CMK (cell line): ENCODE results near the gene RTCB.

ENCODE experiments used
- DNase-seq: peaks from one replicate; pipeline ENCODE4 v3.0.0-alpha.2; 2010; ENCODE audit warnings: low read depth

The RTCB gene

DNA sequence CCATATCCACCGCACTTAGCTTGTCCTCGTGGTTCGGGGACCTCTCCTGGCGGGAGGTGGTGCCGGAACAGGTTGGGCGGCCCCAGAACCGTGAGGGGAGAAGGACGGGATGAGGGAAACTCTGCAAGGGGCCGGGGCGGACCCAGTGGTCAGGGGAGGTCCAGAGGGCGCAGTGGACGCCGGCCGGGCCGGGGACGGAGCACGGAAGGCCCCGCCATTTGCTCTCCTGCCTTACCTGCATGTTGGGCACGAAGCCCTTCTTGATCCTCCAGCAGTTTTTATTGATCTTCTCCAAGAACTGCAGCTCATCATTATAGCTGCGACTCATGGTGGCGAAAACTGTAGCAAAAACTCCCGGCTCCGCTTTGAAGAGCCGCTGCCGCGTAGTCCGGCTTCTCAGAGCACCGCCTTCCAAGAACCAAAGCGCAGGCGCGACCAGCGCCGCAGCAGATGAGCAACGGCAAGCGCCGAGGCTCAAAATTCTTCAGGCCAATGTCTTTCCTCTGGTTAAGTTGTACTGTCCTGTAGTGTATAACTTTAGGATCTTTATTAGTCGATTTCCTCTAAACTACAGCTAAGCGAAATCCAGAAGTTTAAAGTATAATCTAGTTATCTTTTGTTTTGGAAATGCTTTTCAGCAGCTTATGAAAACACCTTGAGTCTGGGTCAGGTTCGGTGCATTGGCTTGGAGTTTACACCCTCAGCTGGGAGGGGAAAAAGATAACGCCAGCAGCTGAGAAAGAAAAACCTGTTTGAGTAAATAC, at the start of gene RTCB:
Gene RTCB, minus strand, starts transcription at position 419 of the 764 bp plus-strand sequence. Its CDS starts 91 bp downstream, at position 328.
- peak; percentile 69 for DNase-seq

DNA sequence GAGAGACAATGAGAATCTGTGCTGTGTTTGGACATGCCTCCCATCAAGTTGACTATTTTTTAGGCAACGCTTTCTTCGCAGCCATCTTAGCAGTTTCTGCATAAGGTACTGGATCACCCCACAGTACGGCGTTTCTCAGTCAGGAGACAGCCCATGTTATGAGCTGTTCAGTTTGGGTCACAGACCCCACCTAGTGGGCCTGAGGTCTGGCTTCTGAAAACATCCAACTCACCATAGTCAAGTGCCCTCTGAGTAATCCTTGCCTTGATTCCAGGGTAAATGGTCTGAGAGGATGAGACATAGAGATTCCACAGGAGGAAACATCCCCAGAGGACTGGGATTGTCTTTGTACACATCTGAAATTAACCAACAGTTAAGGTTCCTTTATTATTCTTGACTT, 45.0 kb upstream of the RTCB start:
- no peak for DNase-seq

DNA sequence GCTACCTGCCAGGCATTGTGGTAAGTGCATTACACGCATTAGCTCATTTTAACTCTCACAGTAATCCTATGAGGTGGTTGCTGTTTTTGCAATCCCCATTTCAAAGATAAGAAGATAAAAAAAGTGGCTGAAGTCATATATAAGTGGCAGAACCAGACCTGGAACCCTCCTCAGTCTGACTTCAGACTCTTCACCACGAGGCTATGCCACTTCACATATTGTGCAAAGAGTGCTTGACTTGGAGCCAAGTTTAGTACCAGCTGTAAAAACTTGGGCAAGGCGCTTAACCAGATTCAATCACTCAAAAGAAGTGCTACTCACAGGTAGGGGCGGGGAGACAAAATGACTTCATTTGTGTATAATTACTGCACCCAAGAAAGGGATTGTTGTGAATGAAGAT, 36.9 kb upstream of the RTCB start:
- no peak for DNase-seq

DNA sequence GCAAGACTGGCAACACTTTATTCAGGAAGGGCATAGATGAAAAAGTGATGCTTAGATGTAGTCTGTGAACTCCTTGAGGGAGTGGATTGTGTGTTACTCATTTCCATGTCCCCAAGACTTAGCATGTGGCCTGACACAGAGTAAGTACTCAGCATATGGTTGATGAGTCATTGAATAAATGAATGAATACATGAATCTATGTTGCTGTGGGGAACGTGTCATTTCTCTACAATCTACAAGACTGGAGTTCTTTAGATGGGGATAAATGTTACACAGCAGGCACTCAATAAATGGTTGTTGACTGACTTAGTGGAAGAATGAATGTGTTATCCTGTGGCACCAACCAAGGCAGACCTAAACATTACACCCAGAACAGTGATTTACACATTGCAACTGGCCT, 34.3 kb upstream of the RTCB start:
- DNase-seq: no peak

DNA sequence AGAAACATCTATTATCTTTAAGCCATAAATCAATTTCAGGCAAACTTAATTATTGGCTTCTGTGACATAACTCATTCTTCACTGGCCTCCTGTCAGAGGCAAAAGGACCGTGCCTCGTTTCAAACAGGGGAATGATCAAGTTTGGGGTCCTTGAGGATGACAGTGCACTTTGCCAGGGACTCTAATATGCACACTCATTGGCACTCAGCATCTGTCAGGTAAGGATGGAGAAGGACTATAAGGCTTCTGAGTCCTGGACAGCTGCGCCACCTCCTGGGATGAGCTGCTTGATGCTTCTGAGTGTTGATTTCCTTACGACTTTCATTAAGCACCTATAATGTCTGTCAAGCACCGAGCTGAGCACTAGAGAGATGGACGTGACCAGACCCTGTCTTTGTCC, 32.0 kb upstream of the RTCB start:
- DNase-seq: no peak

DNA sequence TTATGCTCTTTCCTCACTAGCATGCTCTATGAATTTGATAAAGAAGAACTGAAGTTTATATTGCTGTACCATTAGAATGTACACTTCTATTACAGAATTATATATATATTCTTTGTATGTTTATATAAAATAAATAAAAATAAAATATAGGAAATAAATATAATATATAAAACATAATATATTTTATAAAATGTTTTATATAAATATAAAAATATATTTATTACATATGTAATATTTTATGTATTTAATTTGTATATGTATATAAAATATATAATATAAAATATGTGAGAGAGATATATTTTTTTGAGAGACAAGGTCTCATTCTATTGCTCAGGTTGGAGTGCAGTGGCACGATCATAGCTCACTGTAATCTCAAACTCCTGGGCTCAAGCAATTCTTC, 18.3 kb upstream of the RTCB start:
- DNase-seq: no peak

DNA sequence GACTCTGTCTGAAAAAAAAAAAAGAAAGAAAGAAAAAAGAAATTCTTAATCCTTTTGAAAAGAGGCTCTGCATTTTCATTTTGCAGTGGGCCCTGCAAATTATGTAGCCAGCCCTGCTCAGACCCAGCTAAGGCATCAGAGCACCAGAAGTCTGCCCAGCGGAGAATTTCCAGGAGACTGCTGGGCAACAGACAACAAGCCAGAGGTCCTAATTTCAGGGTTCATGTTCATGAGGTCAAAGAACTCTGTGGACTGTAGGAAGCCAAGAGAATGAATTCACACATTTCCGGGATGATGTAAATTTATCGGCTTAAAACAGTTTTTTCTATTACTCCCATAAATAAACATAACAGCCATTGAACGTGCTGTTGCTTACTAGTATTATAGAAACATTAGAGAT, 14.8 kb upstream of the RTCB start:
- no peak for DNase-seq

DNA sequence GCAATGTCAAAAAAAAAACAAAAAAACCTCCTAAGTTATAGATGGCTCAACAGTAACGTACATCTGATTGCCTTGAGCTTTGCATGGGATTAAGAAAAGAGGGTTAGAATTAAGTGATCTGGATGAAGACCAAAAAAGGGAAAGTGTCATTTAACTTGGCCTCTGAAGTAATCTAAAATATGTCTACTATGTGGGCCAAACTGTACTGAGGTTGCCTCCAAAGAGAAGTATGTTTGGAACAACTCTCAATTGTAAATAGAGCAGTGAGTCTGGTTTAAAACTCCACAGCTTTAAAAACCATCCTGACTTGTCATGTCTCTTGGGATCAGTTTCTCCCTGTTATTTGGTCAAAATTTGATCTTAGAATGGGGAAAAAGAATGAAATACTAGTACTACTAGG, 11.6 kb upstream of the RTCB start:
- no peak for DNase-seq

DNA sequence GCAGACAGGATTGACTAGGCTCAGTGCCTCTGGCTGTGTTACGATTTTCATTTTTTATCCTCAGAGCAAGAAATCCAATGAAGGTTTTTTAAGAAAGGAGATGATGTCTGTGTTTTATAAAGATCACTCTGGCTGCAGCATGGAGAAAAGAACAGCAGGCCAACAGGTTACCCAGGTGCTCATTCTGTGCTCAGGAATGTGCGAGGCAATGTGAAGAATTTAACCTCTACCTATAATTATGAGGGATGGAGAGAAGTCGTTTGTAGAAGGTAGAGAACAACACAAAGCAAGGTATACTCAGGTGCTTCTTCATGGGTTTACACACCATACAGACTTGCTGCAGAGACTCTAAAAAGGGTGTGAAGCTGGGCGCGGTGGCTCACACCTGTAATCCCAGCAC, 10.0 kb upstream of the RTCB start:
- DNase-seq: no peak

DNA sequence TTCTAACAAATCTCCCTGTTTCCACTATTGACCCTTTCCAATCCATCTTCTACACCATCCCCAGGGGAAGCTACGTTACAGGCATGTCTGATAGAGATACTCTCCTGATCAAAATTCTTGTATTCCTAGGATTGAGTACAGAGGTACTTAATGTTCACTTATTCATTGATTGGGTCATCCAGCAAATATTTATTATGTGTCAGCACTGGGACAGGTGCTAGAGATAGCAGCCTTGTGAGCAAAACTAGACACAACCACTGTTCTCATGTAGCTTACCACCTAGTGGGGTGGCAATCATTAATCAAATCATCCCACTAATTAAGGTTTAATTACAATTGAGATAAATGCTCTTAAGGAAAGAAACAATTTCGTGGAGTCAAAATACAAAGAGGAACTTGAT, 9.4 kb upstream of the RTCB start:
- no peak for DNase-seq

DNA sequence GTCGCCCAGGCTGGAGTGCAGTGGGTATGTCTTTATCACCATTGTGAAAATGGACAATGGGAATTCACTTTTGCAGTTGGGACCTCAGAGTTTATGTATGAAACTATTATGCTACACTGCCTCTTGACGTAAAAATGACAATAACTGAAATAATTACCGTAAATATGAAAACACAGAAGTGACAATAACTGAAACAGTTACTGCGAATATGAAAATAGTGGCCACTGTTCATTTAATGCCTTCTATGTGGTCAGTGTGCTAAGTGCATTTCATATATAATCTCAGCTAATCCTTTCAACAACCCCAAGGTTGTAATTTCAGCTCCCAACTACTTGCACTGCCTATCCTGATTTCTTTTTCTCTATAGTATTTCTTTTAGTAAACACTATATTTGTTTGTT, 5.9 kb upstream of the RTCB start:
- no peak for DNase-seq

DNA sequence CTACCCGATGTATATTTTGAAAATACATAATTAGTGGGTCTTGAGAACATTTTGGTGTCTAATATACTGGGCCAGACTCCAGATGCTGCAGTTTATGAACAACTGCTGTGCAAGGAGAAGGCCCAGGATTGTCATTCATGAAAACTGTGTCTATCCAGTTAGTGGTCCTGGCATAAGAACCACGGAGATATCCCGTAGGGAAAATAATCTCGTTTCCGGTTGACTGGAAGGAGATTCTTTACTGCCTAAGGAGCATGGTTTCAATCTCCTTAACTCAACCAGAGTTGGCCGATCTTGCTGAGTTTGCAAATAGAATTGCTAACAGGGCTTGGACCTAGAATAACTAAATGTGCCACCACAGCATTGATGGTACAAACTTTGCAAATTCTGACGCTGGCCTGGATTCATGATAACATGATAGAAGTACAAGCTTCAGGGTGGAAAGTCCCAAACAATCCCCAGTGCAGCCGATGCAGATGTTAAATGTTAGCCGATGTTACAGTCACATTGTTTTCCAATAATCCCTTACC, 4.6 kb upstream of the RTCB start:
- DNase-seq: no peak

DNA sequence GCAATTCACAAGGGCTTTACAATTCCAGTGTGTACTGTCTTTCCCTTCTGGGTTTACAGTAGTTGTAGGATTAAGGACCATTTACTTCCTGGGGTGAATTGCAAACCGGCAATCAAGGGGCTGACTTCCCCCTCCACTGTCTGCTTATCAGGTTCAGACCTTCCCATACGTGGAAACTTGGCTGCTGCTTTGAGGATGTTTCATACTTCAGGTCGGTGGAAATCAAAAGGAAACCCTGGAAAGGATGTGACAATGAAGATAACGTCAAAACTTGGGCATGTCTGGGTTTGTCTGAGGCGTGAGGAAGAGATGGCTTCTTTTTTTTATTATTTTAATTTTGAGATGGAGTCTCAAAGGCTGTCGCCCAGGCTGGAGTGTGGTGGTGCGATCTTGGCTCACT, 2.1 kb upstream of the RTCB start:
- DNase-seq: peak; percentile 37

DNA sequence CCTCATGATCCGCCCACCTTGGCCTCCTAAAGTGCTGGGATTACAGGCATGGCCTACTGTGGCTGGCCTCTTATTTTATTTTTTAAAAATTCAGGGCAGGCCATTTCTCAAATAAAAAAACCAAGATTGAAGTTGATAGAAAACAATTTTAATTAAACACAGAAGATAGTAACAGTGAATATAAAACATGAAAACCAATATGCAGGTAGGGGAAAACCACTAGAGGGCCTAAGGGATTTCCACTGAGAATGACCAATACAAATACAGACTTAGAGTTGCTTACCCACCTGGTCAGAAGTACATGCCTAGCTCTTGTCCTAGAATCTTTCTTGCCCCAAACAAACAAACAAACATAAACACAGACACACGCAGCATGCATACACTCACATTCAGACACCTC, 1.7 kb upstream of the RTCB start:
- no peak for DNase-seq

DNA sequence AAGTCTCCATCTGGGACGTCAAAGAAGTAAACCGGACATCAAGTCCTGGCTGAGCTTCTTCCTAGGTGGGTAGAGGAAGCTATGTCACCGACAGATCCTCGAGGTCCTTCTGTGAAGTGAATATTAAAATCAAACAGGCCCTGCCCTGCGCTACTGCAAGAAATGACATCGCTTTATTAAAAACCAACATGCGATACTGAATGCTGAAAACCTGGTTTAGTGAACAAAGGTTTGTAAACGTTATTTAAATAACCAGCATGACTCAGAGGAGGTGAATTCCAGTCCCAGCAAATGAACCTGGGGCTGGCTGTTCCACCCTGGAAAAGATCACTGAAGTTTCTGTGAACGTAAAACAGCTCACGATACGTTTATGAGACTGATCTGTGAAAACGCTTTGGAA, 645 bp downstream of the RTCB start:
- no peak for DNase-seq

DNA sequence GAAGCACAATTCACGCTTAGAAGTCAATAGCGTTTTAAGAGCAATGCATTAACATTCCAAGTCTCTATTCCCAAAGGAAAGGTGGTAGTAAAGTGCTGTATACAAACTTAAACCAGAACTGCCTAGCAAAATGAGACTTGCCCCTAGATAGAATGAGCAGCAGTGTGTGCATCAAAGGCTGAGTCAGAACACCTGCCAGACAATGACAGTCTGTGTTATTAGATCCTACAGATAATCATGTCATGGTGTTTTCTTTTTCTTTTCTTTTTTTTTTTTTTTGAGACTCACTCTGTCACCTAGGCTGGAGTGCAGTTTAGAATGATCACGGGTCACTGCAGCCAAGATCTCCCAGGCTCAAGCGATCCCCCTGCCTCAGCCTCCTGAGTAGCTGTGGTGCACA, 1.6 kb downstream of the RTCB start:
- no peak for DNase-seq

DNA sequence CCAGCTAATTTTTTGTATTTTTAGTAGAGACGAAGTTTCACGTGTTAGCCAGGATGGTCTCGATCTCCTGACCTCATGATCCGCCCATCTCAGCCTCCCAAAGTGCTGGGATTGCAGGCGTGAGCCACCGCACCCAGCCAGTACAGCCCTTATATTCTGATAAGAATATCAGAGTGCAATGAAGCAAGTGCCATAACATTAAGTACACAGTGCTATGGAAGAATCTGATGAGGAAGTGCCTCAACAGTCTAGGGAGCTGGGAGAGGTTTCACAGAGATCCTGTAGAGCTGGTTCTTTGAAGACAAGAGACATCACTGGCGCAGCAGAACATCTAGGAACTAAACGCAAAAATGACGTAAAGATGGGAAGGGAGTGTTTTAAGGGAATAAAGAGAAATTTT, 2.1 kb downstream of the RTCB start:
- DNase-seq: no peak

DNA sequence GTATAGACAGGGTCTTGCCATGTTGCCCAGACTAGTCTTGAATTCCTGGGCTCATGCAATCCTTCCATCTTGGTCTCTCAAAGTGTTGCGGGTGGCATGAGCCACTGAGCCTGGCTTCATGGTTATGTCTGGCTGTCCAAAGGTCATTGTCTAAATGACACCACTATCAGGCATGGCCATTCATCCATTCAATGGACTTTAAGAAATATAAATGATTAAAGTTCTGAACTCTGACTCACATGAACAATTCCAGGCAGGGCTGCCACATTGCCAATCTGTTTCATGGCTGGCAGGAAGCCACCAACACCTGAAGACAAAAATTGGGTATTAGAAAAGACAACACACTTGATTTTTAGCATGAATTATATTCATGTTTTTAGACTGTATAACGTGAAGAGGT, 4.1 kb downstream of the RTCB start:
- DNase-seq: no peak

DNA sequence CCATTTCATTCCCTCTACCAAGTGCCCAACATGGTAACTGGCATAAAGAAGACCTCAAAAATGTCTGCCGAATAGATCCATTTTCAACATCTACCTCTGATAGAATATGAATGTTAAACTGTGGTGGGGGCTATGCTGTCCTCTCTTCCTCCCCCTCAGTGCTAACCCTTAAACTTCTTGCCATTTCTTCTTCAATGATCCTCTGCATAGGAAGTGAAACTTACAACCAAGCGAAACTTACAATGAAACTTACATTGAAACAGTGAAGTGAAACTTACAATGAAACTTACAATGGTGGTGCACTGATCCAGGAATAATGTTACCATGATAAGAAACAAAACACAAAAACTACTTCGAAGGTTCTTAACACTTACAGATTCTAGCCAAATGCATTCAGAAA, 4.7 kb downstream of the RTCB start:
- no peak for DNase-seq

DNA sequence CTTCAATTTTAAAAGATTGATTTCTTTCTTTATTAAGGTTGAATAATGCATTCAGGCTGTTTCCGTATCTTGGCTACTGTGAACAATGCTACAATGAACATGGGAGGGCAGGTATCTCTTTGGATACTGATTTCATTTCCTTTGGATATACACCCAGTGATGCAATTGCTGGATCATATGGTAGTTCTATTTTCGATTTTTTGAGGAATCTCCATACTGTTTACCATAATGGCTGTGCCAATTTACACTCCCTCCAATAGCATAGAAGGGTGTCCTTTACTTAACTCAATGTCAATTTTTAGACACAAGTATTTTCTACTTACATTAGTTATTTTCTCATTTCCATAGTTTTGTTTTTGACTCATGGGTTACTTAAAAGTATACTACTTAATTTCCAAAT, 8.0 kb downstream of the RTCB start:
- no peak for DNase-seq

DNA sequence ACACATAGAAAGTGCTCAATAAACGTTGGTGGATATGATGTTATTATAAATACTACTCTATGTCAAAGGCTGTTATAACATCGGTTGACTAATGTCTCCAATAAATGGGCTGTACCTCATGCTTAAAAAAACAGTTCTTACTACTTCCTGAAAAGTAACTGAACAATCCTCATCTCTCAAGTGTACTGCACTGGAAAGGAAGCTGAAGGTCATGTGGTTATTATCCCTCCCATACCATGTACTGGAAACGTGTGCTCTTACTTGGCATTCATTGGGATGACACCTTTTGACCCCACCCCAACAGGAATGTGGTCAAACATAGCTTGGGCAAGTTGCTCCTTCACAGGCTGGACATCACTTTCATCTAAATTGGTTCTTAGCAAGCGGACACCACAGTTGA, 10.6 kb downstream of the RTCB start:
- no peak for DNase-seq

DNA sequence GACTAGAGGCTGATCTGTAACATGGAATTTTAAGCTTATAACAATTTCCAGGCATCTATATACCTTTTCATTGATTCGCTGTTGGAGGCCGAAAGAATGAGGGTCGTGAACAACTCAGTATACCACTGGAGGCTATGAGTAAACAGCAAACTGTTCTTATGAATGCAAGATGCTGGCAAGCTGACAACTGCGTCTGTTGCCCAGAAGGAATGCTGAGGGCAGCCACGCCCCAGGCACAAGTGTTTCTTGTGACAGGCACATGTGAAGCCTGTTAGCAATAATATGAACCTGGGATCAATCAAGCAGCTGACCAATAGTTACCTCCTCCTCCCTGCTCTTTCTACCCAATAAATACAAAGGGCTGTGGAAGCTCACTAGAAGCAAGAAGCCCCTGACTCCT, 15.3 kb downstream of the RTCB start:
- no peak for DNase-seq

DNA sequence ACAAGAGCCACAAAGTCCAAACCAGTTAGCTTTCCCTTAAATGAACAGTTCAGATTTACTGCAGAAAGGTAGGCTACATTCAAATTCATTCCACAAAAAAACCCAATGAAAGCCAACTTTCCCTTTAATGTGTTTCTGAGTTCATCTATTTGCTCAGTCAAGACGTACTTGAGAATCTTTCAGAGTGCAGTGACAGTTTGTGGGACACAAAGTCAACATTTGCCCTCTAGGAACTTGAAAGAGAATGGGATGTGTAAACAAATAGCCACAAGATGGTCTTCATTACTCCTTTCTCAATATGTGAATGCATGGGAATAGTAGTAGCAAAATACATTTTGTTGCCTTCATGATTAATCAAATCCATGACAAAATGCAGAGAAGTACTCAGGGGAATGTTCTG, 15.8 kb downstream of the RTCB start:
- no peak for DNase-seq

DNA sequence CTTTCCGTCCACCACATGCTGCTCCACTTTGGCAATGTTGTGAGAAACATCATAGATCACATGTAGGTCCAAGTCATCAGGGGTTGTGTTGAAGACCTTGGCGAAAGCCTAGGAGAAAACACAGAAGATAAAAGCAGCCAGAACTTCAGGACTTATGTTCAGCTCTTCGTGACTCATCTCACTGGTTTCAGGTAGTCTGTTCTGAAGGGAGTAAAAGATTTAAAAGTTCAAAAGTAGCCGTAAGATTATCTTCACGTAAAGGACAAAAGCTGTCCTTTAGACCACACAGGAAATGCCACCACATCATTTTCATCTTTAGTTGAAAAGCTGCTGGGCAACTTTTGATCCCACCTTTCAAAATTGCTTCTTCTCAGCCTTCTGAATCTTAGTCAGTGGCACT, 16.9 kb downstream of the RTCB start:
- DNase-seq: no peak
